GM12891 (cell line): ENCODE results near the gene PSRC1.

Experiments
- POLR2A ChIP-seq: IDR thresholded peaks from 2 replicates; pipeline ENCODE4 v1.6.1; 2011; ENCODE audit warnings: low read depth, low read length, control low read depth
- POLR2AphosphoS5 ChIP-seq: IDR thresholded peaks from 2 replicates; pipeline ENCODE4 v1.6.1; 2011; ENCODE audit warnings: low read depth, low read length, control low read depth
- POU2F2 ChIP-seq: IDR thresholded peaks from 2 replicates; pipeline ENCODE4 v1.6.1; 2011; ENCODE audit warnings: low read depth, mild to moderate bottlenecking, control low read depth, low read length, moderate library complexity
- SPI1 ChIP-seq: IDR thresholded peaks from 2 replicates; pipeline ENCODE4 v1.6.1; 2011; ENCODE audit warnings: low read depth, low read length, control low read depth
- TAF1 ChIP-seq: IDR thresholded peaks from 2 replicates; pipeline ENCODE4 v1.6.1; 2011; ENCODE audit warnings: low read depth, low read length, control low read depth

DNA sequence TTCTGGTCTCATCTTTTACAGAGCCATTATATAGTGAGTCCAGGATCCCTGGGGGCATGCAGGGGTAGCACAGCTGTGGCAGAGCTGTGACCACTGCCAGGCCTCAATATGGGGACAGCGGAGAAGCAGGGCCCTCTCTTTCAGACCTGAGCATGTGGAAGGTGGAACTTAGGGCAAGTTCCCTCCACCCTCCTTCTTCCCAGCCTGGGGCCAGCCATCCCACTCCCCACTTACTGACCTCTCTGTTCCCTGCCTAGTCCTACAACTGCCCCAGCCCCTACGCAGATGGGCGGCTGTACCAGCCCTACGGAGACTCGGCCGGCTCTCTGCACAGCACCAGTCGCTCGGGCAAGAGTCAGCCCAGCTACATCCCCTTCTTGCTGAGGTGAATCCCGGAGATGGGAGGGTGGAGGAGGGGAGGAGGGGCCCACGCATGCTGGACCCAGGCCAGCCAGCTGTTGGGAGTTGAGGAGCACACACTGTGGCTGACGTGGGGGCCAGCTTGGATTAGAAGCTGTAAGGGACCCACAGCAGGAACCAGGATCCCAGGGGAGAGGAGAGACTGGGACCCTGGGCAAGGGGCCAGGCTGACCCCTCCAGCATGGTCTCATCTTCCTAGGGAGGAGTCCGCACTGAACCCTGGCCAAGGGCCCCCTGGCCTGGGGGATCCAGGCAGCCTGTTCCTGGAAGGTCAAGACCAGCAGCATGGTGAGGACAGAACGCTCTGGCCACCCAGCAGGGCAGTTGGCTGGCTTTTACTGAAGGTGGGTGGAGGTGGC, 10.7 kb downstream of the PSRC1 start:
- TF ChIP-seq TAF1 = no peak
- TF ChIP-seq POLR2AphosphoS5 = no peak
- no peak for TF ChIP-seq POU2F2
- TF ChIP-seq POLR2A = no peak
- TF ChIP-seq SPI1 = no peak
